ENCODE results near the gene SNX5. TPM values are rescaled to one million over a fixed set of nuclear protein-coding genes. Genes with fewer than 3 reads are reported as not detected.

SNX5 gene
- total and polyA plus RNA-seq, 2 of the 13 experiments (the other 11 are each of a cell fraction or from before 2014, with no cell fraction given): 664 to 1,040 TPM

- TF ChIP-seq ZNF703 (CRISPR knock-in tag; IDR thresholded peaks at IDR 0.05; ENCODE audit: borderline replicate concordance) (no peak), KLF11 (CRISPR knock-in tag; IDR thresholded peaks at IDR 0.05) (peak; percentile 83; the same call in 1 of the 2 replicates), ZNF598 (CRISPR knock-in tag; IDR thresholded peaks at IDR 0.05; ENCODE audit: borderline replicate concordance) (no peak), ZBTB8A (CRISPR knock-in tag; IDR thresholded peaks at IDR 0.05; ENCODE audit: borderline replicate concordance, low read depth) (0 out of 2 replicates have a peak, but pooled peaks have one; percentile 73), GMEB2 (CRISPR knock-in tag; IDR thresholded peaks at IDR 0.05; ENCODE audit: low read depth) (0 out of 2 replicates have a peak, but pooled peaks have one; percentile 8), TCF12 (IDR thresholded peaks at IDR 0.05) (no peak), TCF12 (CRISPR knock-in tag; IDR thresholded peaks at IDR 0.05) (peak; percentile 89; the same call in 1 of the 2 replicates), CBX2 (IDR thresholded peaks at IDR 0.05; ENCODE audit: low read depth, low read length) (no peak), CBX2 (CRISPR knock-in tag; IDR thresholded peaks at IDR 0.05; ENCODE audit: low read depth) (no peak), ZSCAN31 (CRISPR knock-in tag; IDR thresholded peaks at IDR 0.05; ENCODE audit: low read depth) (0 out of 2 replicates have a peak, but pooled peaks have one; percentile 20), ZNF660 (CRISPR knock-in tag; IDR thresholded peaks at IDR 0.05; ENCODE audit: borderline replicate concordance, low read depth) (no peak), ZKSCAN1 (IDR thresholded peaks at IDR 0.05; ENCODE audit: low read length) (no peak), ZNF136 (CRISPR knock-in tag; IDR thresholded peaks at IDR 0.05; ENCODE audit: low read depth) (no peak), SMAD1 (CRISPR knock-in tag; IDR thresholded peaks at IDR 0.05; ENCODE audit: borderline replicate concordance, low read depth) (no peak), YY1 (IDR thresholded peaks at IDR 0.05; ENCODE audit: insufficient read depth, insufficient replicate concordance, low read depth, low read length) (no peak), ETS1 (CRISPR knock-in tag; IDR thresholded peaks at IDR 0.05) (no peak), FOXJ3 (CRISPR knock-in tag; IDR thresholded peaks at IDR 0.05; ENCODE audit: borderline replicate concordance) (peak; percentile 94), PHB2 (IDR thresholded peaks at IDR 0.05; ENCODE audit: partially characterized antibody) (no peak), ZNF709 (CRISPR knock-in tag; IDR thresholded peaks at IDR 0.05) (no peak), AHDC1 (CRISPR knock-in tag; IDR thresholded peaks at IDR 0.05; ENCODE audit: borderline replicate concordance) (peak; percentile 95)
- TF ChIP-seq, protein P1, sequence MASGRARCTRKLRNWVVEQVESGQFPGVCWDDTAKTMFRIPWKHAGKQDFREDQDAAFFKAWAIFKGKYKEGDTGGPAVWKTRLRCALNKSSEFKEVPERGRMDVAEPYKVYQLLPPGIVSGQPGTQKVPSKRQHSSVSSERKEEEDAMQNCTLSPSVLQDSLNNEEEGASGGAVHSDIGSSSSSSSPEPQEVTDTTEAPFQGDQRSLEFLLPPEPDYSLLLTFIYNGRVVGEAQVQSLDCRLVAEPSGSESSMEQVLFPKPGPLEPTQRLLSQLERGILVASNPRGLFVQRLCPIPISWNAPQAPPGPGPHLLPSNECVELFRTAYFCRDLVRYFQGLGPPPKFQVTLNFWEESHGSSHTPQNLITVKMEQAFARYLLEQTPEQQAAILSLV (CRISPR knock-in tag; IDR thresholded peaks at IDR 0.05; ENCODE audit: borderline replicate concordance): no peak
Observed at GRCh38 chr20:17896771-17897369, 71.7 kb downstream of the SNX5 start (continued).
